Peyer's patch (tissue), 4 donors: ENCODE measurements around the gene HEMK1. TPM values are rescaled to one million over a fixed set of nuclear protein-coding genes. Genes with fewer than 3 reads are reported as not detected.
A peak's percentile ranks its signal among the peaks of the same experiment; 100 is the strongest.

Source experiments
- DNase-seq, 3 donors: peaks; one replicate each; pipeline ENCODE4 v3.0.0-alpha.2; 2017 to 2019
- H3K27ac ChIP-seq, 4 donors: fragments of 200-600 bp; sonication (generic); one replicate each; pipeline ENCODE4 v1.5.1; 2016 to 2019
- H3K27me3 ChIP-seq, 2 donors: fragments of 200-600 bp; sonication (generic); one replicate each; pipeline ENCODE4 v1.5.1; 2019
- H3K36me3 ChIP-seq, 3 donors: fragments of 200-600 bp; sonication (generic); one replicate each; pipeline ENCODE4 v1.5.1; 2016 to 2019
- H3K4me1 ChIP-seq, 4 donors: fragments of 200-600 bp; sonication (generic); one replicate each; pipeline ENCODE4 v1.5.1; 2016 to 2019
- H3K4me3 ChIP-seq, 4 donors: fragments of 200-600 bp; sonication (generic); 1 replicate in 3 of 4; 2 replicates in 1 of 4; pipeline ENCODE4 v1.5.1; 2016 to 2019; ENCODE audit warnings: mild to moderate bottlenecking in 1 of 4
- H3K9me3 ChIP-seq, 4 donors: fragments of 200-600 bp; sonication (generic); one replicate each; pipeline ENCODE4 v1.5.1; 2016 to 2019; ENCODE audit warnings: mild to moderate bottlenecking in 1 of 4
- POLR2A ChIP-seq, 2 donors: fragments of 450-650 bp; IDR thresholded peaks; one replicate each; pipeline ENCODE4 v1.5.1; 2017; ENCODE audit warnings: antibody characterized with exemption in 2 of 2, mild to moderate bottlenecking in 2 of 2, moderate library complexity in 2 of 2
- total RNA-seq, 4 donors: library from RNA; depleted of rRNA; stranded (reverse); fragments of >200 nt; gene quantifications; one replicate each; pipeline ENCODE4 v1.1.0, GENCODE V29; 2016
- TF ChIP-seq, protein P1 (sequence below), 6 experiments: fragments of 450-650 bp in 4 of 6; fragments of 200-600 bp in 2 of 6; sonication (generic) in 1 of 6; IDR thresholded peaks; one replicate each; pipeline ENCODE4 v1.5.1; 2017 to 2019; ENCODE audit warnings: antibody characterized with exemption in 6 of 6, mild to moderate bottlenecking in 3 of 6, moderate library complexity in 1 of 6

Gene HEMK1
- total RNA-seq, 4 donors from 2014 or later, result 8.6 to 15.3 (median 12.5) TPM

DNA sequence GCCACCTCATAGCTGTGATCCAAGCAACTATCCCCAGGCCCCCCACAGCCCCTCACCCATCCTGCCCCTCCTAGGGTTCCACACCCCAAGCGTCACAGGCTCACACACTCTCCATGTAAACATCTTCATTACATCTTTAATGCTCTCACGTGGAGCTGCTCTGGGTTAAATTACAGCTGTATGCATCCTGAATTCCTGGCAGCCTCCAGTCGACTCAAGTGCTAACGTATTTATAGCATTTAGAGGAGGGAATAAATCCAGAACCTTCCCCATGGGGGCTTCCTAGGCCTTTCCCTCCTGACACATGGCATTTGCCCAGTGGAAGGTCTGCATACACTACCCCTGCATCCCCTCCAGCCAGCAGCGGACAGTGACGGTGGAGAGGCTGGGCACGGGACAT, 11.4 kb upstream of the HEMK1 start:
- TF ChIP-seq POLR2A (IDR thresholded peaks at IDR 0.05), result no peak
- TF ChIP-seq, protein P1, sequence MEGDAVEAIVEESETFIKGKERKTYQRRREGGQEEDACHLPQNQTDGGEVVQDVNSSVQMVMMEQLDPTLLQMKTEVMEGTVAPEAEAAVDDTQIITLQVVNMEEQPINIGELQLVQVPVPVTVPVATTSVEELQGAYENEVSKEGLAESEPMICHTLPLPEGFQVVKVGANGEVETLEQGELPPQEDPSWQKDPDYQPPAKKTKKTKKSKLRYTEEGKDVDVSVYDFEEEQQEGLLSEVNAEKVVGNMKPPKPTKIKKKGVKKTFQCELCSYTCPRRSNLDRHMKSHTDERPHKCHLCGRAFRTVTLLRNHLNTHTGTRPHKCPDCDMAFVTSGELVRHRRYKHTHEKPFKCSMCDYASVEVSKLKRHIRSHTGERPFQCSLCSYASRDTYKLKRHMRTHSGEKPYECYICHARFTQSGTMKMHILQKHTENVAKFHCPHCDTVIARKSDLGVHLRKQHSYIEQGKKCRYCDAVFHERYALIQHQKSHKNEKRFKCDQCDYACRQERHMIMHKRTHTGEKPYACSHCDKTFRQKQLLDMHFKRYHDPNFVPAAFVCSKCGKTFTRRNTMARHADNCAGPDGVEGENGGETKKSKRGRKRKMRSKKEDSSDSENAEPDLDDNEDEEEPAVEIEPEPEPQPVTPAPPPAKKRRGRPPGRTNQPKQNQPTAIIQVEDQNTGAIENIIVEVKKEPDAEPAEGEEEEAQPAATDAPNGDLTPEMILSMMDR (IDR thresholded peaks at IDR 0.05), result no peak
- Histone ChIP-seq H3K27ac (no peak overlapping the region), H3K4me3 (no peak overlapping the region), H3K36me3 (no peaks in the 10 kb centered on the region), H3K9me3 (no peaks in the 10 kb centered on the region), H3K4me1 (no peaks in the 10 kb centered on the region), H3K27me3 (no peaks in the 10 kb centered on the region)
- no peak for DNase-seq

DNA sequence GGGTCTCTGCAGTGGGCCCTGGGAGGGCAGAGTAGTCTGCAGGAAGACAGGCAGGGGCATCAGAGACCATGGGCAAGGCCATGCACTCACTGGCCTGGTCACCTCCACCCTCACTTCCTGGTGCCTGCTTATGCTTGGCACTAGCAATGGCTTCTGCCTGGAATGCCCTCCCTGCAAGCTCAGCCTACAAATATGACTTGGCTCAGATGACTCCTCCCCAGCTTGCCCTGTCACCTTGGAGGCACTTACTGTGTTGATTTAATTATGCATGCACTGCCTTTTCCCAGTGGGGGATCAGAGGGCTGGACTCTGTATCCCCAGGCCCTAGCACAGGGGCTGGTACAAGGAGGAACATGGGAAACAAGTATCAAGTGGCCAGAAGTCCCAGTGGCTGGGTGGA, 9.6 kb upstream of the HEMK1 start:
- Histone ChIP-seq H3K27me3 (no peaks in the 10 kb centered on the region), H3K27ac (no peak overlapping the region), H3K9me3 (no peaks in the 10 kb centered on the region), H3K4me3 (no peak overlapping the region), H3K36me3 (no peaks in the 10 kb centered on the region), H3K4me1 (no peaks in the 10 kb centered on the region)
- no peak for TF ChIP-seq POLR2A (IDR thresholded peaks at IDR 0.05)
- DNase-seq, result no peak

GRCh38 chr3:50562861-50563260, 6.5 kb upstream of the HEMK1 start:
- TF ChIP-seq, protein P1 (IDR thresholded peaks at IDR 0.05), result no peak
- no peak for TF ChIP-seq POLR2A (IDR thresholded peaks at IDR 0.05)
- no peak for DNase-seq

GRCh38 chr3:50563867-50564266, 5.5 kb upstream of the HEMK1 start:
- Histone ChIP-seq H3K27me3 (no peaks in the 10 kb centered on the region), H3K4me1 (peaks cover 0 to 13% (median 9%) of the 10 kb centered on the region in 4 donors), H3K9me3 (no peaks in the 10 kb centered on the region), H3K4me3 (no peak overlapping the region), H3K36me3 (no peaks in the 10 kb centered on the region), H3K27ac (no peak overlapping the region)
- TF ChIP-seq, protein P1 (IDR thresholded peaks at IDR 0.05), result no peak
- TF ChIP-seq POLR2A (IDR thresholded peaks at IDR 0.05), result no peak
- no peak for DNase-seq

More at GRCh38 chr3:50562861-50563260, 6.5 kb upstream of the HEMK1 start:
- H3K27ac ChIP-seq, result no peak overlapping the region
- H3K4me3 ChIP-seq, result no peak overlapping the region
- no peaks in the 10 kb centered on the region for H3K9me3 ChIP-seq
- H3K36me3 ChIP-seq, result no peaks in the 10 kb centered on the region
- H3K4me1 ChIP-seq, result peaks cover 0 to 9% (median 5%) of the 10 kb centered on the region in 4 donors
- no peaks in the 10 kb centered on the region for H3K27me3 ChIP-seq

DNA sequence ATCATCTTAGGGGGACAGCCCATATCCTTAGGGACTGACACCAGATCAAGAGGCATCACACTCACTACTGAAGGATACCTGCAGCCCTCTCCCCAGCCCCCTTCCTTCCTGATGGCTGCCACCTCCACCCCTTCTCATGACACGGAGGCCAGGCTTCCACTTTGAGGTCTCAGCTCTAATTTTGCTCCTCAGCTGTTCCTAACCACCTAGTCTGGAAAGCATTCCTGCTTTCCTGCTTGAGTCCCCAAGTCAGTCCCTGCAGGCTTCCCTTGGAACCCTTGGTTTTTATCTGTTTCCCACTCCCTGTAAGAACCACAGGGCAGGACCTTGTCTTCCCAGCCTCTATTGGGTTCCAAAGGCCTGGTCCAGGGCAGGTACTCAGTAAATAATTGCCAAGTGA, 5.0 kb upstream of the HEMK1 start:
- H3K27me3 ChIP-seq, result no peaks in the 10 kb centered on the region
- H3K4me3 ChIP-seq, result no peak overlapping the region
- no peak for DNase-seq
- no peaks in the 10 kb centered on the region for H3K36me3 ChIP-seq
- peaks cover 0 to 13% (median 9%) of the 10 kb centered on the region in 4 donors for H3K4me1 ChIP-seq
- no peak for TF ChIP-seq POLR2A (IDR thresholded peaks at IDR 0.05)
- TF ChIP-seq, protein P1 (IDR thresholded peaks at IDR 0.05), result no peak
- H3K27ac ChIP-seq, result no peak overlapping the region
- H3K9me3 ChIP-seq, result no peaks in the 10 kb centered on the region

DNA sequence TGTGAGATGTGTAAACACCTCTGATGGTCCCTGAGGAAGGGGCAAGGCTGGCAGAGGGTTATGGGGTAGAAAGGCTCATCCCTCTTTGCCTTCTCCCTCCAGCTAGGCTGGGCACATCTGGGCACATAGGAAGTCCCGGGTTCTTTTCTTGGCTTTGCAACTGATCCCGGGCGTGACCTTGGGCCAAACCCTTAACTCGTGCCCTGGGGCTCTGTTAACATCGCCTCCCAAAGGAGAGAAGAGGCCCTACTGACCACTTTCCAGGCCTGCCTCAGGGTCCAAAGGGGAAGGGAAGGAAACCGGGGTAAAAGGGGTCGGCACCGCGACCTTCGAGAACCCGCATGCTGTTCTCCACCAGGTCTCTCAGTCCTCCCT, 2.3 kb upstream of the HEMK1 start:
- Histone ChIP-seq H3K4me3 (peak overlapping the region; percentile 33 to 75 (median 64)), H3K36me3 (no peaks in the 10 kb centered on the region), H3K27ac (peak overlapping the region; percentile 3 to 88 (median 68)), H3K9me3 (no peaks in the 10 kb centered on the region), H3K4me1 (peaks cover 0 to 26% (median 13%) of the 10 kb centered on the region in 4 donors), H3K27me3 (no peaks in the 10 kb centered on the region)
- no peak for TF ChIP-seq POLR2A (IDR thresholded peaks at IDR 0.05)
- TF ChIP-seq, protein P1 (IDR thresholded peaks at IDR 0.05), result no peak
- no peak for DNase-seq
